WERI-Rb-1 (cell line): ENCODE data around the gene WDR74.

Experiments used
- DNase-seq: peaks from one replicate; pipeline ENCODE4 v3.0.0-alpha.2; 2020
- H3K27ac ChIP-seq: fragments of 250-450 bp; sonication (Bioruptor Pico); 2 replicates; pipeline ENCODE4 v1.5.1; 2020; ENCODE audit warnings: mild to moderate bottlenecking, moderate library complexity
- H3K27me3 ChIP-seq: fragments of 250-450 bp; sonication (Bioruptor Pico); 2 replicates; pipeline ENCODE4 v1.5.1; 2021; ENCODE audit warnings: mild to moderate bottlenecking, low read depth, moderate library complexity; ENCODE audit not compliant: insufficient read depth, severe bottlenecking
- H3K36me3 ChIP-seq: fragments of 250-450 bp; sonication (Bioruptor Pico); 2 replicates; pipeline ENCODE4 v1.5.1; 2020; ENCODE audit warnings: mild to moderate bottlenecking, moderate library complexity
- H3K4me3 ChIP-seq: 2 replicates; pipeline ENCODE4 v1.5.1; 2011; ENCODE audit warnings: low read depth, mild to moderate bottlenecking, control low read depth, low read length
- H3K9me3 ChIP-seq: fragments of 250-450 bp; sonication (Bioruptor Pico); 2 replicates; pipeline ENCODE4 v1.5.1; 2021; ENCODE audit warnings: mild to moderate bottlenecking, moderate library complexity; ENCODE audit not compliant: severe bottlenecking
- CTCF ChIP-seq: IDR thresholded peaks from 2 replicates; pipeline ENCODE4 v1.5.1; 2011; ENCODE audit warnings: low read depth, mild to moderate bottlenecking, control low read depth, inconsistent platforms, low read length

Gene WDR74

GRCh38 chr11:62852523-62853188 is 13.3 kb upstream of the WDR74 start:
- H3K9me3 ChIP-seq = no peaks in the 10 kb centered on the region
- no peak for TF ChIP-seq CTCF
- no peak for DNase-seq
- H3K27me3 ChIP-seq = no peaks in the 10 kb centered on the region
- H3K4me3 ChIP-seq = no peak overlapping the region; the same call in 1 of the 2 replicates
- no peak overlapping the region for H3K27ac ChIP-seq
- H3K36me3 ChIP-seq = peaks cover 46% of the 10 kb centered on the region

GRCh38 chr11:62851807-62852522 is 12.6 kb upstream of the WDR74 start:
- H3K27me3 ChIP-seq = no peaks in the 10 kb centered on the region
- TF ChIP-seq CTCF = no peak
- H3K9me3 ChIP-seq = no peaks in the 10 kb centered on the region
- no peak overlapping the region for H3K4me3 ChIP-seq
- H3K27ac ChIP-seq = peak overlapping the region; percentile 29; the same call in 1 of the 2 replicates
- DNase-seq = no peak
- H3K36me3 ChIP-seq = peaks cover 46% of the 10 kb centered on the region

GRCh38 chr11:62850911-62851806 is 11.8 kb upstream of the WDR74 start:
- H3K27ac ChIP-seq = no peak overlapping the region
- no peak for DNase-seq
- H3K27me3 ChIP-seq = no peaks in the 10 kb centered on the region
- H3K36me3 ChIP-seq = peaks cover 46% of the 10 kb centered on the region
- no peak overlapping the region for H3K4me3 ChIP-seq
- no peaks in the 10 kb centered on the region for H3K9me3 ChIP-seq
- TF ChIP-seq CTCF = no peak

- peaks cover 18% of the 10 kb centered on the region for H3K36me3 ChIP-seq
- no peak for TF ChIP-seq CTCF
These were observed 8.5 kb upstream of the WDR74 start for GRCh38 chr11:62847767-62848314.

GRCh38 chr11:62846177-62846576 is 6.8 kb upstream of the WDR74 start:
- Histone ChIP-seq H3K36me3 (peaks cover 3% of the 10 kb centered on the region; the same call in 1 of the 2 replicates), H3K9me3 (no peaks in the 10 kb centered on the region), H3K4me3 (no peak overlapping the region), H3K27me3 (peaks cover 3% of the 10 kb centered on the region), H3K27ac (no peak overlapping the region)
- DNase-seq = no peak
- no peak for TF ChIP-seq CTCF

More at GRCh38 chr11:62847767-62848314, 8.5 kb upstream of the WDR74 start:
- Histone ChIP-seq H3K4me3 (no peak overlapping the region), H3K27ac (no peak overlapping the region), H3K9me3 (no peaks in the 10 kb centered on the region), H3K27me3 (no peaks in the 10 kb centered on the region)
- DNase-seq = no peak
